GM19023 (cell line): ENCODE data around the gene KAT2A.
"Not testable (repeated sequence)": the region's sequence is repeated elsewhere in the genome, so short reads cannot be mapped to it uniquely, and the experiment has no call there.

Source experiments
- ATAC-seq: cut with Tn5 transposase; IDR thresholded peaks from one replicate; pipeline ENCODE4 v1.9.1; 2021; ENCODE audit warnings: mild to moderate bottlenecking, moderate library complexity; ENCODE audit not compliant: unreplicated experiment

The KAT2A gene

GRCh38 chr17:42120770-42121769, at the start of gene KAT2A:
KAT2A (minus strand) TSS chr17:42121367; CDS start chr17:42121304, 63 bp downstream.
- ATAC-seq, result peak; percentile 74

GRCh38 chr17:42169351-42169750, 48.2 kb upstream of the KAT2A start:
- no peak for ATAC-seq

- no peak for ATAC-seq
These were observed 46.6 kb upstream of the KAT2A start for GRCh38 chr17:42167807-42168206.

- ATAC-seq, result no peak
These were observed 45.1 kb upstream of the KAT2A start for GRCh38 chr17:42166196-42166763.

GRCh38 chr17:42165751-42166150, 44.6 kb upstream of the KAT2A start:
- no peak for ATAC-seq

GRCh38 chr17:42163696-42164407, 42.7 kb upstream of the KAT2A start:
- ATAC-seq, result no peak

GRCh38 chr17:42163113-42163512, 41.9 kb upstream of the KAT2A start:
- ATAC-seq, result no peak

GRCh38 chr17:42160531-42160910, 39.4 kb upstream of the KAT2A start:
- no peak for ATAC-seq

GRCh38 chr17:42159796-42160530, 38.8 kb upstream of the KAT2A start:
- no peak for ATAC-seq

- ATAC-seq, result no peak
These were observed 34.5 kb upstream of the KAT2A start for GRCh38 chr17:42155614-42156045.

GRCh38 chr17:42153919-42154742, 33.0 kb upstream of the KAT2A start:
- no peak for ATAC-seq

GRCh38 chr17:42146911-42147607, 25.9 kb upstream of the KAT2A start:
- ATAC-seq, result no peak

GRCh38 chr17:42143138-42143537, 22.0 kb upstream of the KAT2A start:
- not testable (repeated sequence) for ATAC-seq

GRCh38 chr17:42142371-42142896, 21.3 kb upstream of the KAT2A start:
- no peak for ATAC-seq

- ATAC-seq, result no peak
These were observed 20.2 kb upstream of the KAT2A start for GRCh38 chr17:42141382-42141781.

GRCh38 chr17:42140690-42141089, 19.5 kb upstream of the KAT2A start:
- ATAC-seq, result not testable (repeated sequence)

- ATAC-seq, result no peak
These were observed 17.8 kb upstream of the KAT2A start for GRCh38 chr17:42138749-42139492.

- no peak for ATAC-seq
These were observed 15.5 kb upstream of the KAT2A start for GRCh38 chr17:42136654-42137051.
